GM12878 (cell line): Measurements from ENCODE around the gene ITGA1. TPM values are rescaled to one million over a fixed set of nuclear protein-coding genes. Genes with fewer than 3 reads are reported as not detected.
A peak's percentile ranks its signal among the peaks of the same experiment; 100 is the strongest.

Experiments
- ATAC-seq: fragments of 200-7000 bp; cut with Tn5 transposase; 3 replicates; pipeline ENCODE4 v1.9.1; 2020; ENCODE audit warnings: mild to moderate bottlenecking, moderate library complexity
- BruUV-seq: library from RNA; stranded (reverse); fragments of 400-500 nt; replicated peaks from 2 replicates; lab custom pipeline; 2021; lab: Mats Ljungman, UMichigan
- CTCF ChIA-PET: fragments of 300-600 bp; sonication (Branson Sonifier 250); formaldehyde crosslinking; extraction: SDS; loops from one replicate; lab custom pipeline; 2021; ENCODE audit warnings: inconsistent platforms; lab: Yijun Ruan, JAX
- POLR2A ChIA-PET: fragments of 350-600 bp; formaldehyde crosslinking; extraction: SDS; loops from one replicate; lab custom pipeline; 2021; ENCODE audit warnings: inconsistent platforms; lab: Charles Lee
- RAD21 ChIA-PET: fragments of 300-600 bp; sonication (Branson Sonifier 250); formaldehyde crosslinking; loops from one replicate; lab custom pipeline; 2023; ENCODE audit warnings: antibody characterized with exemption; ENCODE audit not compliant: unreplicated experiment; lab: Charles Lee
- SMC1A ChIA-PET: fragments of 300-600 bp; sonication (Branson Sonifier 250); formaldehyde crosslinking; loops from one replicate; lab custom pipeline; 2023; ENCODE audit not compliant: unreplicated experiment, uncharacterized antibody; lab: Charles Lee
- DNase-seq: peaks from one replicate; pipeline ENCODE4 v3.0.0-alpha.2; 2011; ENCODE audit warnings: low read depth, low spot score
- FAIRE-seq: peaks from 3 replicates; lab custom pipeline; 2011; peaks lifted over from hg19 to GRCh38; lab: Jason Lieb, UNC
- H2AFZ ChIP-seq: 2 replicates; pipeline ENCODE4 v1.6.0; 2011; ENCODE audit warnings: low read depth, low read length, control low read depth; ENCODE audit not compliant: control insufficient read depth
- H3K27ac ChIP-seq: 2 replicates; pipeline ENCODE4 v1.5.1; 2011; ENCODE audit warnings: control low read depth; ENCODE audit not compliant: control insufficient read depth, insufficient read depth
- H3K27me3 ChIP-seq, 2 experiments: replicated peaks in 1 of 2; 2 replicates each; pipeline versions ENCODE4 v1.6.0 to v1.6.1; 2011; ENCODE audit warnings: low read length in 1 of 2; ENCODE audit not compliant: control insufficient read depth in 2 of 2, insufficient read depth in 2 of 2
- H3K36me3 ChIP-seq, 2 experiments: 2 replicates each; pipeline ENCODE4 v1.5.1; 2011; ENCODE audit warnings: low read length in 1 of 2; ENCODE audit not compliant: control insufficient read depth in 2 of 2, insufficient read depth in 2 of 2
- H3K4me1 ChIP-seq: 2 replicates; pipeline ENCODE4 v1.6.1; 2011; ENCODE audit warnings: mild to moderate bottlenecking, low read length, moderate library complexity, mixed read lengths; ENCODE audit not compliant: control insufficient read depth, insufficient read depth
- H3K4me2 ChIP-seq: 2 replicates; pipeline ENCODE4 v1.6.0; 2011; ENCODE audit warnings: control low read depth; ENCODE audit not compliant: control insufficient read depth, insufficient read depth
- H3K4me3 ChIP-seq: fragments of 200-600 bp; sonication (generic); 2 replicates; pipeline ENCODE4 v1.5.1; 2016
- H3K79me2 ChIP-seq: 2 replicates; pipeline ENCODE4 v1.6.0; 2011; ENCODE audit warnings: low read length; ENCODE audit not compliant: control insufficient read depth, insufficient read depth
- H3K9ac ChIP-seq: 2 replicates; pipeline ENCODE4 v1.8.0; 2011; ENCODE audit warnings: low read length, control low read depth, mixed read lengths; ENCODE audit not compliant: control insufficient read depth, insufficient read depth
- H3K9me3 ChIP-seq: replicated peaks from 3 replicates; pipeline ENCODE4 v1.5.1; 2011; ENCODE audit warnings: mild to moderate bottlenecking, low read length; ENCODE audit not compliant: control insufficient read depth, insufficient read depth
- H4K20me1 ChIP-seq: 2 replicates; pipeline ENCODE4 v1.6.0; 2011; ENCODE audit not compliant: control insufficient read depth, insufficient read depth
- ATF2 ChIP-seq: IDR thresholded peaks from 2 replicates; pipeline ENCODE4 v1.6.1; 2012; ENCODE audit warnings: low read length, inconsistent platforms
- BCL11A ChIP-seq: IDR thresholded peaks from 2 replicates; pipeline ENCODE4 v1.6.1; 2011; ENCODE audit warnings: low read depth, low read length
- BCL3 ChIP-seq: IDR thresholded peaks from 2 replicates; pipeline ENCODE4 v1.6.1; 2011; ENCODE audit warnings: borderline replicate concordance, low read depth, mild to moderate bottlenecking, moderate library complexity, low read length; ENCODE audit not compliant: insufficient read depth, poor library complexity, severe bottlenecking
- BHLHE40 ChIP-seq, 2 experiments: fragments of 450-650 bp in 1 of 2; IDR thresholded peaks; 2 replicates each; pipeline ENCODE4 v1.6.1; 2011 to 2017; ENCODE audit warnings: low read depth in 2 of 2, borderline replicate concordance in 1 of 2, improper control_type of control experiment in 1 of 2, low read length in 1 of 2, mild to moderate bottlenecking in 1 of 2
- CBFB ChIP-seq: IDR thresholded peaks from 2 replicates; pipeline ENCODE4 v1.6.1; 2016; ENCODE audit warnings: antibody characterized with exemption, low read depth
- CREM ChIP-seq: IDR thresholded peaks from 2 replicates; pipeline ENCODE4 v1.6.1; 2014; ENCODE audit warnings: antibody characterized with exemption, low read depth
- EED ChIP-seq: sonication (generic); IDR thresholded peaks from 2 replicates; pipeline ENCODE4 v1.6.1; 2016; ENCODE audit warnings: antibody characterized with exemption, low read depth
- FOXK2 ChIP-seq: fragments of 450-650 bp; IDR thresholded peaks from 2 replicates; pipeline ENCODE4 v1.6.1; 2017; ENCODE audit warnings: mild to moderate bottlenecking, moderate library complexity
- HCFC1 ChIP-seq: fragments of 150-350 bp; IDR thresholded peaks from 2 replicates; pipeline ENCODE4 v1.6.1; 2014; ENCODE audit warnings: low read length
- IKZF2 ChIP-seq, 2 experiments: fragments of 450-650 bp; IDR thresholded peaks; 2 replicates each; pipeline ENCODE4 v1.6.1; 2017; ENCODE audit warnings: mild to moderate bottlenecking in 2 of 2, moderate library complexity in 2 of 2
- IRF4 ChIP-seq: IDR thresholded peaks from 2 replicates; pipeline ENCODE4 v1.6.1; 2011; ENCODE audit warnings: low read depth, low read length
- JUNB ChIP-seq: IDR thresholded peaks from 2 replicates; pipeline ENCODE4 v1.6.1; 2016; ENCODE audit warnings: antibody characterized with exemption, mild to moderate bottlenecking
- MTA2 ChIP-seq: fragments of 450-650 bp; IDR thresholded peaks from 2 replicates; pipeline ENCODE4 v1.6.1; 2016; ENCODE audit warnings: low read depth, mild to moderate bottlenecking, moderate library complexity
- MYB ChIP-seq: fragments of 150-350 bp; IDR thresholded peaks from 2 replicates; pipeline ENCODE4 v1.6.1; 2014; ENCODE audit warnings: mild to moderate bottlenecking, low read depth, low read length, borderline replicate concordance
- NFIC ChIP-seq: IDR thresholded peaks from 2 replicates; pipeline ENCODE4 v1.6.1; 2012; ENCODE audit warnings: low read depth, mild to moderate bottlenecking, inconsistent platforms, low read length, moderate library complexity
- SPI1 ChIP-seq: IDR thresholded peaks from 2 replicates; pipeline ENCODE4 v1.6.1; 2011; ENCODE audit warnings: low read depth, mild to moderate bottlenecking, low read length, moderate library complexity, borderline replicate concordance; ENCODE audit not compliant: insufficient read depth
- SRF ChIP-seq, 2 experiments: IDR thresholded peaks; 2 replicates each; pipeline ENCODE4 v1.6.1; 2011; ENCODE audit warnings: low read depth in 2 of 2, low read length in 2 of 2, mild to moderate bottlenecking in 1 of 2, moderate library complexity in 1 of 2
- TBL1XR1 ChIP-seq: IDR thresholded peaks from 2 replicates; pipeline ENCODE4 v1.6.1; 2012; ENCODE audit warnings: low read depth, low read length, improper control_type of control experiment
- ZBTB4 ChIP-seq: fragments of 450-650 bp; formaldehyde crosslinking; IDR thresholded peaks from 2 replicates; pipeline ENCODE4 v1.4.0; 2022; ENCODE audit warnings: mild to moderate bottlenecking, moderate library complexity
- ZNF207 ChIP-seq: fragments of 450-650 bp; IDR thresholded peaks from 2 replicates; pipeline ENCODE4 v1.6.1; 2014; ENCODE audit warnings: antibody characterized with exemption, mild to moderate bottlenecking, borderline replicate concordance
- WGBS: methylation state at CpG from one replicate; pipeline ENCODE4 v1.1.6; 2016; ENCODE audit warnings: low lambda C conversion rate; ENCODE audit not compliant: insufficient replicate concordance, insufficient coverage; ENCODE audit errors: missing lambda C conversion rate; 5-methylcytosine and 5-hydroxymethylcytosine counted together
- in situ Hi-C: fragments of 300-500 bp; cut with MboI; formaldehyde crosslinking; loops from 9 replicates; pipeline ENCODE4 v1.14.3; 2018; ENCODE audit warnings: mixed read lengths
- intact Hi-C: fragments of 100-400 bp; cut with micrococcal nuclease; formaldehyde crosslinking; loops from one replicate; pipeline ENCODE4 v1.14.2; 2022; ENCODE audit not compliant: unreplicated experiment
- polyA plus RNA-seq, 11 experiments: library from polyadenylated mRNA; depleted of rRNA in 4 of 11; unstranded in 6 of 11; stranded (reverse) in 5 of 11; fragments of >200 nt; fragmentation: Nextera tagmentation in 4 of 11; fragmentation: Illumina TruSeq in 1 of 11; extraction: Ambion mirVana in 4 of 11; extraction: Trizol in 1 of 11; gene quantifications; 1 replicate in 1 of 11; 2 replicates in 10 of 11; pipeline versions ENCODE4 v1.2.1 to v1.2.3, GENCODE V29; 2011 to 2016; ENCODE audit warnings: inconsistent platforms in 2 of 11, missing spikeins in 2 of 11, low read depth in 1 of 11
- total RNA-seq, 4 experiments: library from RNA; depleted of rRNA in 3 of 4; stranded (reverse); fragments of >200 nt in 3 of 4; fragmentation: Illumina TruSeq in 1 of 4; extraction: Trizol in 1 of 4; gene quantifications; 2 replicates each; pipeline versions ENCODE4 v1.2.1 to v1.2.3, GENCODE V29; 2013 to 2021

Gene ITGA1
- total and polyA plus RNA-seq, 10 of the 15 experiments (the other 5 are each of a cell fraction or from before 2014, with no cell fraction given) = 0.02 to 0.56 (median 0.19) TPM

- FAIRE-seq = no peak
- H3K4me3 ChIP-seq = no peak overlapping the region
- no peaks in the 10 kb centered on the region for H3K36me3 ChIP-seq
- no peak overlapping the region for H3K4me2 ChIP-seq
- WGBS = 0% methylated on average over 1 of the region's 1 CpG
- H3K27me3 ChIP-seq = peaks cover 0 to 2% of the 10 kb centered on the region in 2 experiments; a peak in 1 of 4 replicates
- intact Hi-C loops = no loop called here
- no peak for DNase-seq
- H3K27ac ChIP-seq = no peak overlapping the region
- in situ Hi-C loops = no loop called here
- POLR2A ChIA-PET = no interaction called here
- no peaks in the 10 kb centered on the region for H3K79me2 ChIP-seq
- SMC1A ChIA-PET = no interaction called here
- H4K20me1 ChIP-seq = no peaks in the 10 kb centered on the region
- CTCF ChIA-PET = no interaction called here
- RAD21 ChIA-PET = no interaction called here
- BruUV-seq = no TSS peak
- H3K4me1 ChIP-seq = no peaks in the 10 kb centered on the region
- ATAC-seq = peak; percentile 89
- H3K9ac ChIP-seq = no peak overlapping the region
- H2AFZ ChIP-seq = no peak overlapping the region
- H3K9me3 ChIP-seq = no peaks in the 10 kb centered on the region
- TF ChIP-seq JUNB (peak; percentile 84), IRF4 (peak; percentile 72; the same call in 1 of the 2 replicates), BCL11A (peak; percentile 65; the same call in 1 of the 2 replicates), NFIC (peak; percentile 20; the same call in 1 of the 2 replicates), TBL1XR1 (no peak), BHLHE40 (IDR thresholded peaks at IDR 0.05; ENCODE audit: borderline replicate concordance in 1 of 2, low read depth in 2 of 2, low read length in 1 of 2) (peak; percentile 60 to 80; a peak in 2 of 4 replicates), ZNF207 (no peak), IKZF2 (IDR thresholded peaks at IDR 0.05) (0 out of 4 replicates have a peak, but pooled peaks of 1 of the 2 experiments have one; percentile 23), FOXK2 (no peak), MYB (no peak), HCFC1 (no peak), CREM (peak; percentile 30; the same call in 1 of the 2 replicates), ATF2 (peak; percentile 58; the same call in 1 of the 2 replicates), MTA2 (no peak), EED (0 out of 2 replicates have a peak, but pooled peaks have one; percentile 22), ZBTB4 (no peak), CBFB (no peak), BCL3 (peak; percentile 44), SPI1 (peak; percentile 76), SRF (IDR thresholded peaks at IDR 0.05; ENCODE audit: low read depth in 2 of 2, low read length in 2 of 2) (peak in 1 of 2 experiments; percentile 20; a peak in 1 of 4 replicates)
Observed at GRCh38 chr5:53008751-53009150, 221.0 kb downstream of the ITGA1 start.
